GM21786 (cell line): ENCODE results near the gene SLX9.

Experiments used
- ATAC-seq: cut with Tn5 transposase; IDR thresholded peaks from one replicate; pipeline ENCODE4 v1.9.1; 2021; ENCODE audit not compliant: unreplicated experiment

SLX9 gene

GRCh38 chr21:44939532-44940115, at the start of gene SLX9:
SLX9 (plus strand) TSS chr21:44940029; CDS start chr21:44940058, 29 bp downstream.
- peak; percentile 51 for ATAC-seq

GRCh38 chr21:44890338-44890931, 49.4 kb upstream of the SLX9 start:
- no peak for ATAC-seq

- ATAC-seq, result no peak
Measured at GRCh38 chr21:44890961-44891541, 48.8 kb upstream of the SLX9 start.

GRCh38 chr21:44891631-44892031, 48.2 kb upstream of the SLX9 start:
- ATAC-seq, result no peak

GRCh38 chr21:44892095-44892494, 47.7 kb upstream of the SLX9 start:
- ATAC-seq, result no peak

- ATAC-seq, result no peak
Measured at GRCh38 chr21:44892536-44893277, 47.1 kb upstream of the SLX9 start.

- ATAC-seq, result no peak
Measured at GRCh38 chr21:44893278-44893556, 46.6 kb upstream of the SLX9 start.

GRCh38 chr21:44893948-44894656, 45.7 kb upstream of the SLX9 start:
- ATAC-seq, result no peak

- ATAC-seq, result no peak
Measured at GRCh38 chr21:44894687-44895302, 45.0 kb upstream of the SLX9 start.

GRCh38 chr21:44895859-44896258, 44.0 kb upstream of the SLX9 start:
- no peak for ATAC-seq

- ATAC-seq, result no peak
Measured at GRCh38 chr21:44896561-44897286, 43.1 kb upstream of the SLX9 start.

- ATAC-seq, result no peak
Measured at GRCh38 chr21:44897326-44898010, 42.4 kb upstream of the SLX9 start.

- ATAC-seq, result no peak
Measured at GRCh38 chr21:44898011-44898488, 41.8 kb upstream of the SLX9 start.

- ATAC-seq, result no peak
Measured at GRCh38 chr21:44898851-44899767, 40.7 kb upstream of the SLX9 start.

- no peak for ATAC-seq
Measured at GRCh38 chr21:44899768-44900558, 39.9 kb upstream of the SLX9 start.

- no peak for ATAC-seq
Measured at GRCh38 chr21:44900559-44901251, 39.1 kb upstream of the SLX9 start.

- ATAC-seq, result no peak
Measured at GRCh38 chr21:44901391-44902074, 38.3 kb upstream of the SLX9 start.
